Activated effector memory CD4-positive, alpha-beta T cell treated with anti-CD3 and anti-CD28 coated beads, Interleukin-2, amount 50 U/mL, for 16 hours (primary cell): ENCODE measurements around the gene TBC1D9B.
"Not testable (repeated sequence)": the region's sequence is repeated elsewhere in the genome, so short reads cannot be mapped to it uniquely, and the experiment has no call there.

Source experiments
- DNase-seq: peaks from one replicate; pipeline ENCODE4 v3.0.0-alpha.2; 2020

The TBC1D9B gene

GRCh38 chr5:179883163-179883562 is 24.5 kb downstream of the TBC1D9B start:
- no peak for DNase-seq

- no peak for DNase-seq
These were observed 25.4 kb downstream of the TBC1D9B start for GRCh38 chr5:179882338-179882737.

- DNase-seq = no peak
These were observed 26.7 kb downstream of the TBC1D9B start for GRCh38 chr5:179880848-179881590.

- DNase-seq = no peak
These were observed 27.5 kb downstream of the TBC1D9B start for GRCh38 chr5:179880066-179880650.

- DNase-seq = no peak
These were observed 28.0 kb downstream of the TBC1D9B start for GRCh38 chr5:179879690-179880010.

GRCh38 chr5:179879003-179879689 is 28.6 kb downstream of the TBC1D9B start:
- DNase-seq = no peak

GRCh38 chr5:179878222-179879002 is 29.3 kb downstream of the TBC1D9B start:
- peak; percentile 56 for DNase-seq

- no peak for DNase-seq
These were observed 31.1 kb downstream of the TBC1D9B start for GRCh38 chr5:179876610-179876952.

GRCh38 chr5:179875741-179876609 is 31.7 kb downstream of the TBC1D9B start:
- no peak for DNase-seq

- DNase-seq = no peak
These were observed 33.0 kb downstream of the TBC1D9B start for GRCh38 chr5:179874536-179875292.

GRCh38 chr5:179874136-179874535 is 33.6 kb downstream of the TBC1D9B start:
- DNase-seq = no peak

GRCh38 chr5:179873588-179874110 is 34.0 kb downstream of the TBC1D9B start:
- no peak for DNase-seq

- DNase-seq = no peak
These were observed 34.7 kb downstream of the TBC1D9B start for GRCh38 chr5:179872828-179873575.

- no peak for DNase-seq
These were observed 35.5 kb downstream of the TBC1D9B start for GRCh38 chr5:179872055-179872827.

GRCh38 chr5:179871533-179871932 is 36.2 kb downstream of the TBC1D9B start:
- not testable (repeated sequence) for DNase-seq

- no peak for DNase-seq
These were observed 36.7 kb downstream of the TBC1D9B start for GRCh38 chr5:179870952-179871351.

GRCh38 chr5:179870403-179870903 is 37.2 kb downstream of the TBC1D9B start:
- DNase-seq = no peak

- DNase-seq = no peak
These were observed 37.9 kb downstream of the TBC1D9B start for GRCh38 chr5:179869641-179870402.

GRCh38 chr5:179869101-179869500 is 38.6 kb downstream of the TBC1D9B start:
- DNase-seq = no peak
